Endodermal cell (in vitro differentiated cells): ENCODE measurements around the gene CREB3L2. TPM values are rescaled to one million over a fixed set of nuclear protein-coding genes. Genes with fewer than 3 reads are reported as not detected.

Experiments used
- DNase-seq: peaks from one replicate; pipeline ENCODE4 v3.0.0-alpha.2; 2017
- H3K27ac ChIP-seq: 2 replicates; pipeline ENCODE4 v1.5.1; 2013; ENCODE audit warnings: mild to moderate bottlenecking, low read depth, low read length, moderate library complexity
- H3K27me3 ChIP-seq: 2 replicates; pipeline ENCODE4 v1.6.1; 2013; ENCODE audit warnings: mild to moderate bottlenecking, low read length, moderate library complexity; ENCODE audit not compliant: insufficient read depth, control insufficient read depth, poor library complexity, severe bottlenecking
- H3K36me3 ChIP-seq: 2 replicates; pipeline ENCODE4 v1.7.0; 2013; ENCODE audit warnings: mild to moderate bottlenecking, low read length, moderate library complexity; ENCODE audit not compliant: control insufficient read depth, insufficient read depth
- H3K4me1 ChIP-seq: one replicate; pipeline ENCODE4 v1.7.0; 2013; ENCODE audit warnings: low read length; ENCODE audit not compliant: control insufficient read depth, insufficient read depth
- H3K4me3 ChIP-seq: 2 replicates; pipeline ENCODE4 v1.5.1; 2013; ENCODE audit warnings: mild to moderate bottlenecking, low read length, moderate library complexity
- H3K9ac ChIP-seq: 2 replicates; pipeline ENCODE4 v1.6.1; 2013; ENCODE audit warnings: mild to moderate bottlenecking, low read length, moderate library complexity; ENCODE audit not compliant: poor library complexity, severe bottlenecking; ENCODE audit errors: extremely low read depth
- H3K9me3 ChIP-seq: 2 replicates; pipeline ENCODE4 v1.6.1; 2013; ENCODE audit warnings: mild to moderate bottlenecking, low read length, moderate library complexity; ENCODE audit not compliant: control insufficient read depth
- H3K27ac Mint-ChIP-seq: 2 replicates; pipeline ENCODE4 v1.8.0; 2020; ENCODE audit warnings: mixed read lengths
- H3K27me3 Mint-ChIP-seq: 2 replicates; pipeline ENCODE4 v1.8.0; 2021; ENCODE audit warnings: mild to moderate bottlenecking, mixed read lengths; ENCODE audit not compliant: insufficient read depth
- H3K36me3 Mint-ChIP-seq: 2 replicates; pipeline ENCODE4 v1.8.0; 2020; ENCODE audit warnings: low read depth, mixed read lengths
- H3K4me1 Mint-ChIP-seq: 2 replicates; pipeline ENCODE4 v1.8.0; 2020; ENCODE audit warnings: mixed read lengths
- H3K4me3 Mint-ChIP-seq: 2 replicates; pipeline ENCODE4 v1.8.0; 2020; ENCODE audit warnings: mild to moderate bottlenecking, moderate library complexity, mixed read lengths
- H3K9me3 Mint-ChIP-seq: 2 replicates; pipeline ENCODE4 v1.8.0; 2020; ENCODE audit warnings: mild to moderate bottlenecking, mixed read lengths
- CTCF ChIP-seq: fragments of 200-600 bp; sonication (generic); conservative IDR thresholded peaks from 2 replicates; pipeline ENCODE4 v1.5.0; 2021; ENCODE audit warnings: antibody characterized with exemption, mild to moderate bottlenecking
- whole genome bisulfite sequencing, 2 experiments: methylation state at CpG; one replicate each; pipeline versions ENCODE4 v1.1.5 to v1.1.7; 2013; ENCODE audit warnings: missing lambda C conversion rate in 2 of 2, mixed read lengths in 1 of 2; ENCODE audit not compliant: insufficient coverage in 1 of 2, insufficient read length in 1 of 2; 5-methylcytosine and 5-hydroxymethylcytosine counted together
- total RNA-seq, 2 donors: library from RNA; stranded (reverse); fragmentation: NEBNext Ultra II Directional in 1 of 2; extraction: Animal tissue kit (Norgen Biotek cat#: 25700) in 1 of 2; gene quantifications; 2 replicates in 1 of 2; 3 replicates in 1 of 2; pipeline ENCODE4 v1.2.1, GENCODE V29; 2021

CREB3L2 gene
- total RNA-seq, 2 donors from 2014 or later = 48.2 to 80.2 TPM

DNA sequence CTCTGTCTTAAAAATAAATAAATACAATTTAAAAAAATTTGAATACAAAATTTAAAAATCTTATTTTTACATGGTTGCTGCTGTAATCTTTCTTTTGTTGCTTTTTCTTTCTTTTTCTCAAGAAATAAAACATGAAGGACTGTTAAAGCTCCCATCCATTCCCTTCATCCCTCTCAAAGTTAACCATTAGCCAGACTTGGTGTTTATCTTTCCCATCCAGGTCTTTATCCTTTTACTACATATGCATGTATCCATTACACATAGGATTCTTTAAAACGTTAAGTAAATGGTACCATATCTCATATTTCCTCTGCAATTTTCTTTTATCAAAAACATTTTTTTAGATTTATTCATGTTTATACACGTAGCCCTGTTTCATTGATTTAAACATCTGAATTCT, 70.1 kb downstream of the CREB3L2 start:
- H3K9me3 Mint-ChIP-seq = no peaks in the 10 kb centered on the region
- H3K27me3 Mint-ChIP-seq = no peaks in the 10 kb centered on the region
- H3K36me3 Mint-ChIP-seq = peaks cover 15% of the 10 kb centered on the region

GRCh38 chr7:137930581-137930980, 71.3 kb downstream of the CREB3L2 start:
- Mint-ChIP-seq H3K36me3 (peaks cover 26% of the 10 kb centered on the region), H3K4me3 (no peak overlapping the region), H3K4me1 (peaks cover 34% of the 10 kb centered on the region), H3K27me3 (no peaks in the 10 kb centered on the region), H3K27ac (no peak overlapping the region), H3K9me3 (peaks cover 7% of the 10 kb centered on the region)
- Histone ChIP-seq H3K9me3 (no peaks in the 10 kb centered on the region), H3K27me3 (no peaks in the 10 kb centered on the region), H3K9ac (no peak overlapping the region), H3K36me3 (peaks cover 26% of the 10 kb centered on the region), H3K4me3 (no peak overlapping the region), H3K4me1 (peaks cover 10% of the 10 kb centered on the region), H3K27ac (no peak overlapping the region)
- no peak for TF ChIP-seq CTCF
- DNase-seq = no peak
- 92 to 93% methylated on average over 2 of the region's 2 CpGs for WGBS, 2 experiments

More for the DNA sequence above, 70.1 kb downstream of the CREB3L2 start:
- Histone ChIP-seq H3K27me3 (no peaks in the 10 kb centered on the region), H3K4me3 (no peak overlapping the region), H3K27ac (no peak overlapping the region), H3K4me1 (peaks cover 10% of the 10 kb centered on the region), H3K36me3 (peaks cover 14% of the 10 kb centered on the region), H3K9ac (no peak overlapping the region), H3K9me3 (no peaks in the 10 kb centered on the region)
- no peak for DNase-seq
- TF ChIP-seq CTCF = no peak
- H3K4me1 Mint-ChIP-seq = peaks cover 45% of the 10 kb centered on the region
- H3K4me3 Mint-ChIP-seq = no peak overlapping the region
- H3K27ac Mint-ChIP-seq = no peak overlapping the region
- 85 to 89% methylated on average over 1 to 2 of the region's 2 CpGs for WGBS, 2 experiments

DNA sequence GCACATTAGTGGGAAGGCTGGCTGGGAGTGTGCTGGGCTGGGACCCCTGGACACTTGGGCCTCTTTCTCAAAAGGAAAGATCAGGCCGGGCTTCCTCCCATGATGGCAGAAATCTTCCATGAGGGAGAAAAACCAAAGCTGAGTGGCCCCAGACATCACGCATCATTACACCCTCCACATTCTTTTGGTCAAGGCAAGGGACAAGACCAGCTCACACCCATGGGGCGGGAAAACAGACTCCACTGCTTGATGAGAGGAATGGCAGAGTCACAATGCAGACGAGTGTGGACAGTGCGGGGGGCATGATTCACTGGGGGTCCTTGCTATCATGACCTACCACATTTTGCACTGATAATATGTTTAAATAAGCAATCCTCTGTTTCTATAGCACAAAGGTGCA, 73.3 kb downstream of the CREB3L2 start:
- H3K9me3 ChIP-seq = no peaks in the 10 kb centered on the region
- no peak for DNase-seq
- TF ChIP-seq CTCF = no peak
- H3K27ac ChIP-seq = no peak overlapping the region
- H3K27me3 Mint-ChIP-seq = no peaks in the 10 kb centered on the region
- no peak overlapping the region for H3K4me3 Mint-ChIP-seq
- no peak overlapping the region for H3K9ac ChIP-seq
- 80 to 95% methylated on average over 2 to 5 of the region's 5 CpGs for WGBS, 2 experiments
- peaks cover 7% of the 10 kb centered on the region for H3K9me3 Mint-ChIP-seq
- peaks cover 19% of the 10 kb centered on the region for H3K4me1 Mint-ChIP-seq
- H3K27ac Mint-ChIP-seq = no peak overlapping the region
- H3K36me3 Mint-ChIP-seq = peaks cover 31% of the 10 kb centered on the region
- H3K27me3 ChIP-seq = no peaks in the 10 kb centered on the region
- H3K4me3 ChIP-seq = no peak overlapping the region
- H3K4me1 ChIP-seq = peaks cover 2% of the 10 kb centered on the region
- H3K36me3 ChIP-seq = peaks cover 45% of the 10 kb centered on the region
